Endodermal cell (in vitro differentiated cells): Measurements from ENCODE around the gene PCSK2. TPM values are rescaled to one million over a fixed set of nuclear protein-coding genes. Genes with fewer than 3 reads are reported as not detected.

Experiments used
- DNase-seq: peaks from one replicate; pipeline ENCODE4 v3.0.0-alpha.2; 2017
- H3K27ac ChIP-seq: 2 replicates; pipeline ENCODE4 v1.5.1; 2013; ENCODE audit warnings: mild to moderate bottlenecking, low read depth, low read length, moderate library complexity
- H3K27me3 ChIP-seq: 2 replicates; pipeline ENCODE4 v1.6.1; 2013; ENCODE audit warnings: mild to moderate bottlenecking, low read length, moderate library complexity; ENCODE audit not compliant: insufficient read depth, control insufficient read depth, poor library complexity, severe bottlenecking
- H3K36me3 ChIP-seq: 2 replicates; pipeline ENCODE4 v1.7.0; 2013; ENCODE audit warnings: mild to moderate bottlenecking, low read length, moderate library complexity; ENCODE audit not compliant: control insufficient read depth, insufficient read depth
- H3K4me1 ChIP-seq: one replicate; pipeline ENCODE4 v1.7.0; 2013; ENCODE audit warnings: low read length; ENCODE audit not compliant: control insufficient read depth, insufficient read depth
- H3K4me3 ChIP-seq: 2 replicates; pipeline ENCODE4 v1.5.1; 2013; ENCODE audit warnings: mild to moderate bottlenecking, low read length, moderate library complexity
- H3K9ac ChIP-seq: 2 replicates; pipeline ENCODE4 v1.6.1; 2013; ENCODE audit warnings: mild to moderate bottlenecking, low read length, moderate library complexity; ENCODE audit not compliant: poor library complexity, severe bottlenecking; ENCODE audit errors: extremely low read depth
- H3K9me3 ChIP-seq: 2 replicates; pipeline ENCODE4 v1.6.1; 2013; ENCODE audit warnings: mild to moderate bottlenecking, low read length, moderate library complexity; ENCODE audit not compliant: control insufficient read depth
- H3K27ac Mint-ChIP-seq: 2 replicates; pipeline ENCODE4 v1.8.0; 2020; ENCODE audit warnings: mixed read lengths
- H3K27me3 Mint-ChIP-seq: 2 replicates; pipeline ENCODE4 v1.8.0; 2021; ENCODE audit warnings: mild to moderate bottlenecking, mixed read lengths; ENCODE audit not compliant: insufficient read depth
- H3K36me3 Mint-ChIP-seq: 2 replicates; pipeline ENCODE4 v1.8.0; 2020; ENCODE audit warnings: low read depth, mixed read lengths
- H3K4me1 Mint-ChIP-seq: 2 replicates; pipeline ENCODE4 v1.8.0; 2020; ENCODE audit warnings: mixed read lengths
- H3K4me3 Mint-ChIP-seq: 2 replicates; pipeline ENCODE4 v1.8.0; 2020; ENCODE audit warnings: mild to moderate bottlenecking, moderate library complexity, mixed read lengths
- H3K9me3 Mint-ChIP-seq: 2 replicates; pipeline ENCODE4 v1.8.0; 2020; ENCODE audit warnings: mild to moderate bottlenecking, mixed read lengths
- WGBS, 2 experiments: methylation state at CpG; one replicate each; pipeline versions ENCODE4 v1.1.5 to v1.1.7; 2013; ENCODE audit warnings: missing lambda C conversion rate in 2 of 2, mixed read lengths in 1 of 2; ENCODE audit not compliant: insufficient coverage in 1 of 2, insufficient read length in 1 of 2; 5-methylcytosine and 5-hydroxymethylcytosine counted together
- total RNA-seq, 2 donors: library from RNA; stranded (reverse); fragmentation: NEBNext Ultra II Directional in 1 of 2; extraction: Animal tissue kit (Norgen Biotek cat#: 25700) in 1 of 2; gene quantifications; 2 replicates in 1 of 2; 3 replicates in 1 of 2; pipeline ENCODE4 v1.2.1, GENCODE V29; 2021
- TF ChIP-seq, protein P1 (sequence below): fragments of 200-600 bp; sonication (generic); conservative IDR thresholded peaks from 2 replicates; pipeline ENCODE4 v1.5.0; 2021; ENCODE audit warnings: antibody characterized with exemption, mild to moderate bottlenecking

PCSK2 gene
- total RNA-seq, 2 donors from 2014 or later: 3.0 to 4.8 TPM

DNA sequence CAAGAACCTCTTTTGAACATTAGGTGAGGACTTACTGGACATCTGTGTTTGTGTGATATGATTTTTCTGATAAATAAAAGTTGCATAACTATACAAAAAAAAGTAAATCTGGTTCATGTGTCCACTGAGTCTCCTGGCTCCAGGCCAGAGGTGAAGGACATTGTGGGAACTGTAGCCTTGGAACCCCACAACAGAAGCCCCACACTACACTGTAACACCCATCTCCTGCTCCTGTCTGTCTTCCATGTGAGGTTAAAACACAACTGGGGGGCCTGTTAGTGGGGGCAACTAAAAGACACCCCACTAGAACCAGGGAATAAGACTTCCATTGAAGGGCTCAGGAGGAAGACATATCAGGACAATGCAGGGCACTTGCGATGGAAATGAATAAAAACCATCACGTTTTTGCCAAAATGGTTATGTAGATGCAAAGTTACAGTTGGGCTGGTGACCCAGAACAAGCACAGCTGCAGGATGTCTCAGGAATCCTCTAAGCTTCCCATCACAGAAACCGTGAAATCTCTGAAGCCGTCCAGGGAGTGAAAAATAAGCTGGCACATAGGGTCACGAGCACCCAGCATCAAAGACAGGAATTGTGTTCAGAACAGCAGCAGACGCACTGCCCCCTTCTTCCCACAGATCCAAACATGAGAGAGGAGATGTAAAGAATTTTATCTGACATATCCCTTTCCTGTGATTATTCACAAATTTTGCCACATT, 36.7 kb upstream of the PCSK2 start:
- WGBS, 2 experiments: 77 to 91% methylated on average over 5 to 6 of the region's 6 CpGs
- Mint-ChIP-seq H3K4me3 (no peak overlapping the region), H3K27me3 (no peaks in the 10 kb centered on the region), H3K27ac (no peak overlapping the region), H3K4me1 (no peaks in the 10 kb centered on the region), H3K9me3 (peaks cover 10% of the 10 kb centered on the region), H3K36me3 (no peaks in the 10 kb centered on the region)
- no peaks in the 10 kb centered on the region for H3K36me3 ChIP-seq
- DNase-seq: no peak
- no peaks in the 10 kb centered on the region for H3K4me1 ChIP-seq
- no peak overlapping the region for H3K4me3 ChIP-seq
- peaks cover under 1% of the 10 kb centered on the region for H3K9me3 ChIP-seq
- no peak overlapping the region for H3K9ac ChIP-seq
- no peak overlapping the region for H3K27ac ChIP-seq
- no peaks in the 10 kb centered on the region for H3K27me3 ChIP-seq
- TF ChIP-seq, protein P1, sequence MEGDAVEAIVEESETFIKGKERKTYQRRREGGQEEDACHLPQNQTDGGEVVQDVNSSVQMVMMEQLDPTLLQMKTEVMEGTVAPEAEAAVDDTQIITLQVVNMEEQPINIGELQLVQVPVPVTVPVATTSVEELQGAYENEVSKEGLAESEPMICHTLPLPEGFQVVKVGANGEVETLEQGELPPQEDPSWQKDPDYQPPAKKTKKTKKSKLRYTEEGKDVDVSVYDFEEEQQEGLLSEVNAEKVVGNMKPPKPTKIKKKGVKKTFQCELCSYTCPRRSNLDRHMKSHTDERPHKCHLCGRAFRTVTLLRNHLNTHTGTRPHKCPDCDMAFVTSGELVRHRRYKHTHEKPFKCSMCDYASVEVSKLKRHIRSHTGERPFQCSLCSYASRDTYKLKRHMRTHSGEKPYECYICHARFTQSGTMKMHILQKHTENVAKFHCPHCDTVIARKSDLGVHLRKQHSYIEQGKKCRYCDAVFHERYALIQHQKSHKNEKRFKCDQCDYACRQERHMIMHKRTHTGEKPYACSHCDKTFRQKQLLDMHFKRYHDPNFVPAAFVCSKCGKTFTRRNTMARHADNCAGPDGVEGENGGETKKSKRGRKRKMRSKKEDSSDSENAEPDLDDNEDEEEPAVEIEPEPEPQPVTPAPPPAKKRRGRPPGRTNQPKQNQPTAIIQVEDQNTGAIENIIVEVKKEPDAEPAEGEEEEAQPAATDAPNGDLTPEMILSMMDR: no peak

GRCh38 chr20:17197041-17197440, 29.8 kb upstream of the PCSK2 start:
- no peak for DNase-seq
- no peak overlapping the region for H3K9ac ChIP-seq
- H3K4me3 Mint-ChIP-seq: no peak overlapping the region
- H3K4me1 Mint-ChIP-seq: no peaks in the 10 kb centered on the region
- no peak overlapping the region for H3K27ac ChIP-seq
- no peaks in the 10 kb centered on the region for H3K9me3 ChIP-seq
- no peak overlapping the region for H3K4me3 ChIP-seq
- H3K9me3 Mint-ChIP-seq: no peaks in the 10 kb centered on the region
- H3K4me1 ChIP-seq: no peaks in the 10 kb centered on the region
- no peaks in the 10 kb centered on the region for H3K36me3 Mint-ChIP-seq
- TF ChIP-seq, protein P1: no peak
- H3K36me3 ChIP-seq: no peaks in the 10 kb centered on the region
- no peaks in the 10 kb centered on the region for H3K27me3 Mint-ChIP-seq
- 80 to 81% methylated on average over 1 to 2 of the region's 2 CpGs for WGBS, 2 experiments
- no peak overlapping the region for H3K27ac Mint-ChIP-seq
- H3K27me3 ChIP-seq: no peaks in the 10 kb centered on the region

GRCh38 chr20:17202030-17202429, 24.8 kb upstream of the PCSK2 start:
- no peaks in the 10 kb centered on the region for H3K4me1 ChIP-seq
- no peak overlapping the region for H3K9ac ChIP-seq
- no peak overlapping the region for H3K4me3 Mint-ChIP-seq
- no peak overlapping the region for H3K4me3 ChIP-seq
- H3K4me1 Mint-ChIP-seq: no peaks in the 10 kb centered on the region
- no peak for DNase-seq
- no peak overlapping the region for H3K27ac ChIP-seq
- TF ChIP-seq, protein P1: no peak
- 81 to 86% methylated on average over 2 of the region's 2 CpGs for WGBS, 2 experiments
- H3K9me3 ChIP-seq: no peaks in the 10 kb centered on the region
- H3K27me3 ChIP-seq: no peaks in the 10 kb centered on the region
- no peaks in the 10 kb centered on the region for H3K27me3 Mint-ChIP-seq
- H3K36me3 ChIP-seq: no peaks in the 10 kb centered on the region
- H3K27ac Mint-ChIP-seq: no peak overlapping the region
- no peaks in the 10 kb centered on the region for H3K36me3 Mint-ChIP-seq
- H3K9me3 Mint-ChIP-seq: no peaks in the 10 kb centered on the region
